ENCODE results near the gene MTMR10. TPM values are rescaled to one million over a fixed set of nuclear protein-coding genes. Genes with fewer than 3 reads are reported as not detected.

Gene MTMR10
- total RNA-seq, 1 experiment from 2014 or later, result 23.2 TPM

DNA sequence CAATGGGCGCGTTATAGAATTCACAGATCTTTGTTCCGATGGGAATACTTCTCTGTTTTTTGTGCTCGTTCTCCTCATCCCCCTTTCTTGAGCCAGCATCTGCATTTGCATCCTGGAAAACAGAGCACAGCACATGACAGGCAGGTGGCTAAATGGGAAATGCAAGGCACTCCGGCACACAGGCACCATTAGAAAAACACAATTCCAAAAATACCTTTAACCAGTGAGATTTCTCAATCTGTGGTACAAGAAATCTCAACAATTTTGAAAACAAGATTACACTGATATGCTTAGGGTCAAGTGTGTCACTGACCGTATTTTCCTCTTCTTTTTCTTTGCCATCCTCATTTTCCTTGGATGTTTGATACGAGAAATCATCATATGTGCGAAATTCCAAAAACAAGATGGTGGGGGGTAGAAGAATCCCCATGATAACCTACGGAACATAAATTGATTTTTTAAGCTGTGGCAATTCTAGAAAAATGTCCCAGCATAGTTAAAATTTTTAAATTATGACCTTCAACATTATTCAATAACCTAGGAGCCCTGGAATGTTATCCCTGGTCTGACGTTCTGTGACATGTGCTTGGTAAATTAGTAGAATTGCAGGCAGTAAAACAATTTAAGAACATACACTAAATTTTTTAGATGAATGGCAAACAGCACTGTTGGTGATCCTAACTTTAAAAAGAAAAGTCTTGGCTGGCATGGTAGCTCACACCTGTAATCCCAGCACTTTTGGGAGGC is 46.5 kb upstream of the MTMR10 start:
- Histone ChIP-seq H3K9ac (ENCODE audit: extremely low read depth, insufficient read length, low read length) (no peak overlapping the region), H4K91ac (ENCODE audit: insufficient read length, low read depth, low read length) (no peak overlapping the region), H4K20me1 (ENCODE audit: control insufficient read depth, insufficient read depth, insufficient read length) (no peaks in the 10 kb centered on the region), H3K56ac (ENCODE audit: insufficient read length, low read depth, low read length) (no peak overlapping the region), H3K18ac (ENCODE audit: insufficient read length, low read depth, low read length) (no peak overlapping the region), H3K23ac (ENCODE audit: insufficient read length, low read depth, low read length) (no peak overlapping the region), H4K8ac (replicated peaks; ENCODE audit: insufficient read length, low read depth, low read length) (no peak overlapping the region), H3T11ph (ENCODE audit: low read length) (no peak overlapping the region), H3K27ac (ENCODE audit: insufficient read length, low read depth, low read length) (no peak overlapping the region), H2BK120ac (ENCODE audit: low read depth, low read length, poor library complexity, severe bottlenecking) (no peak overlapping the region), H2BK5ac (ENCODE audit: insufficient read length, low read length) (no peak overlapping the region), H2BK15ac (ENCODE audit: low read depth, low read length) (no peak overlapping the region), H3K4me2 (ENCODE audit: insufficient read depth, insufficient read length, low read length) (no peak overlapping the region), H3K9me3 (ENCODE audit: control insufficient read depth, low read depth, low read length) (no peaks in the 10 kb centered on the region), H3K27me3 (ENCODE audit: insufficient read depth, low read length) (no peaks in the 10 kb centered on the region), H2AK5ac (ENCODE audit: insufficient read length, low read length) (no peak overlapping the region), H4K5ac (ENCODE audit: insufficient read length, low read depth, low read length) (no peak overlapping the region), H2BK20ac (ENCODE audit: low read depth, low read length, poor library complexity, severe bottlenecking) (no peak overlapping the region), H3K4ac (ENCODE audit: low read depth, low read length) (no peak overlapping the region), H3K4me1 (ENCODE audit: insufficient read depth, low read length) (no peaks in the 10 kb centered on the region), H3K14ac (ENCODE audit: insufficient read depth, low read length) (no peak overlapping the region), H3K79me1 (ENCODE audit: insufficient read depth, low read depth, low read length, poor library complexity, severe bottlenecking) (no peaks in the 10 kb centered on the region), H3K79me2 (ENCODE audit: insufficient read depth, low read length) (no peaks in the 10 kb centered on the region), H3K23me2 (ENCODE audit: insufficient read length, low read depth, low read length, poor library complexity, severe bottlenecking) (peaks cover 3% of the 10 kb centered on the region), H2AFZ (ENCODE audit: low read length) (no peak overlapping the region), H2BK12ac (ENCODE audit: insufficient read length, low read depth, low read length) (no peak overlapping the region)
- no peak for DNase-seq
- H3K4me3 Mint-ChIP-seq, result no peak overlapping the region
- no peaks in the 10 kb centered on the region; a peak in 1 of 5 replicates for H3K9me3 Mint-ChIP-seq
- no CpG with 5 or more reads among the region's 10 CpGs for WGBS (ENCODE audit: extremely low coverage, insufficient read length, low lambda C conversion rate)
- peaks cover 20 to 27% of the 10 kb centered on the region in 2 experiments for H3K4me1 Mint-ChIP-seq
- TF ChIP-seq, protein P1, sequence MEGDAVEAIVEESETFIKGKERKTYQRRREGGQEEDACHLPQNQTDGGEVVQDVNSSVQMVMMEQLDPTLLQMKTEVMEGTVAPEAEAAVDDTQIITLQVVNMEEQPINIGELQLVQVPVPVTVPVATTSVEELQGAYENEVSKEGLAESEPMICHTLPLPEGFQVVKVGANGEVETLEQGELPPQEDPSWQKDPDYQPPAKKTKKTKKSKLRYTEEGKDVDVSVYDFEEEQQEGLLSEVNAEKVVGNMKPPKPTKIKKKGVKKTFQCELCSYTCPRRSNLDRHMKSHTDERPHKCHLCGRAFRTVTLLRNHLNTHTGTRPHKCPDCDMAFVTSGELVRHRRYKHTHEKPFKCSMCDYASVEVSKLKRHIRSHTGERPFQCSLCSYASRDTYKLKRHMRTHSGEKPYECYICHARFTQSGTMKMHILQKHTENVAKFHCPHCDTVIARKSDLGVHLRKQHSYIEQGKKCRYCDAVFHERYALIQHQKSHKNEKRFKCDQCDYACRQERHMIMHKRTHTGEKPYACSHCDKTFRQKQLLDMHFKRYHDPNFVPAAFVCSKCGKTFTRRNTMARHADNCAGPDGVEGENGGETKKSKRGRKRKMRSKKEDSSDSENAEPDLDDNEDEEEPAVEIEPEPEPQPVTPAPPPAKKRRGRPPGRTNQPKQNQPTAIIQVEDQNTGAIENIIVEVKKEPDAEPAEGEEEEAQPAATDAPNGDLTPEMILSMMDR (conservative IDR thresholded peaks at IDR 0.05), result no peak
- H3K27me3 Mint-ChIP-seq (ENCODE audit: low read depth), result no peaks in the 10 kb centered on the region; the same call in 1 of the 2 replicates
- H3K27ac Mint-ChIP-seq, result no peak overlapping the region
- H3K36me3 Mint-ChIP-seq (ENCODE audit: insufficient read depth in 1 of 3, low read depth in 3 of 3), result no peaks in the 10 kb centered on the region

All from H9 (cell line).